Fibroblast of the aortic adventitia (primary cell): Measurements from ENCODE around the gene PPP1R13B. TPM values are rescaled to one million over a fixed set of nuclear protein-coding genes. Genes with fewer than 3 reads are reported as not detected.
"Not testable (repeated sequence)": the region's sequence is repeated elsewhere in the genome, so short reads cannot be mapped to it uniquely, and the experiment has no call there.

ENCODE experiments used
- DNase-seq: peaks from one replicate; pipeline ENCODE4 v3.0.0-alpha.2; 2010; ENCODE audit warnings: low read depth
- H3K4me3 ChIP-seq: 2 replicates; pipeline ENCODE4 v1.5.1; 2011; ENCODE audit warnings: low read depth, mild to moderate bottlenecking, control low read depth, low read length, moderate library complexity
- total RNA-seq: library from RNA; depleted of rRNA; stranded (reverse); fragments of >200 nt; gene quantifications from 2 replicates; pipeline ENCODE4 v1.2.3, GENCODE V29; 2012; ENCODE audit warnings: low replicate concordance
- TF ChIP-seq, protein P1 (sequence below): IDR thresholded peaks from 2 replicates; pipeline ENCODE4 v1.5.1; 2011; ENCODE audit warnings: mild to moderate bottlenecking, low read length, control low read depth, inconsistent platforms; ENCODE audit not compliant: insufficient read depth

The PPP1R13B gene
- total RNA-seq, 1 donor, result 1.2 TPM

DNA sequence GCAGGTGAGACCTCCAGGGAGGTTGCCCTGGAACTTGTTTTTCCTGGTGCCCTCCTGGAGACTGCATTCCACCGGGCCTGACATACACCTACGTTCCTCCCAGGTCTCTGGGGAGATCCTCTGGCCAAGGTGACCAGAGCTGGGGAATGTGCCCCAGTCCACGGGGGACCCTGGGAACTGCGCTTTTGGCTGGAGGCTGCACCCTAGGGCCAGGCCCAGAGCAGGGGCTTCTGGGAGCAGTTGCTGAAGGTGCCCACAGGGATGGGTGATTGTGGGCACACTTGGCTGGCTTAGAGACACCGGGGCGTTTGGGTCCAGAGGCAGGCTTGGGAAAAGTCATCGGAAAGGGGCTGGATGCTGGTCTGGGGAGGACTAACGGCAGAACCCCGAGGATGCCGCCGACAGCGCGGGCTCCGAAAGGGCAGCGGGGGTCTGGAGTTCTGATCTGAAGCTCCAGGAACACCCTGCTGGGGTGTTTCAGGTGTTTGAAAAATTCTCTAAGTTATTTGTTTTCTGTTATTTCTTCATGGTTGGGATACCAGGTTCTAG lies 44.4 kb upstream of the PPP1R13B start:
- TF ChIP-seq, protein P1, sequence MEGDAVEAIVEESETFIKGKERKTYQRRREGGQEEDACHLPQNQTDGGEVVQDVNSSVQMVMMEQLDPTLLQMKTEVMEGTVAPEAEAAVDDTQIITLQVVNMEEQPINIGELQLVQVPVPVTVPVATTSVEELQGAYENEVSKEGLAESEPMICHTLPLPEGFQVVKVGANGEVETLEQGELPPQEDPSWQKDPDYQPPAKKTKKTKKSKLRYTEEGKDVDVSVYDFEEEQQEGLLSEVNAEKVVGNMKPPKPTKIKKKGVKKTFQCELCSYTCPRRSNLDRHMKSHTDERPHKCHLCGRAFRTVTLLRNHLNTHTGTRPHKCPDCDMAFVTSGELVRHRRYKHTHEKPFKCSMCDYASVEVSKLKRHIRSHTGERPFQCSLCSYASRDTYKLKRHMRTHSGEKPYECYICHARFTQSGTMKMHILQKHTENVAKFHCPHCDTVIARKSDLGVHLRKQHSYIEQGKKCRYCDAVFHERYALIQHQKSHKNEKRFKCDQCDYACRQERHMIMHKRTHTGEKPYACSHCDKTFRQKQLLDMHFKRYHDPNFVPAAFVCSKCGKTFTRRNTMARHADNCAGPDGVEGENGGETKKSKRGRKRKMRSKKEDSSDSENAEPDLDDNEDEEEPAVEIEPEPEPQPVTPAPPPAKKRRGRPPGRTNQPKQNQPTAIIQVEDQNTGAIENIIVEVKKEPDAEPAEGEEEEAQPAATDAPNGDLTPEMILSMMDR, result no peak
- DNase-seq, result no peak
- no peak overlapping the region for H3K4me3 ChIP-seq

DNA sequence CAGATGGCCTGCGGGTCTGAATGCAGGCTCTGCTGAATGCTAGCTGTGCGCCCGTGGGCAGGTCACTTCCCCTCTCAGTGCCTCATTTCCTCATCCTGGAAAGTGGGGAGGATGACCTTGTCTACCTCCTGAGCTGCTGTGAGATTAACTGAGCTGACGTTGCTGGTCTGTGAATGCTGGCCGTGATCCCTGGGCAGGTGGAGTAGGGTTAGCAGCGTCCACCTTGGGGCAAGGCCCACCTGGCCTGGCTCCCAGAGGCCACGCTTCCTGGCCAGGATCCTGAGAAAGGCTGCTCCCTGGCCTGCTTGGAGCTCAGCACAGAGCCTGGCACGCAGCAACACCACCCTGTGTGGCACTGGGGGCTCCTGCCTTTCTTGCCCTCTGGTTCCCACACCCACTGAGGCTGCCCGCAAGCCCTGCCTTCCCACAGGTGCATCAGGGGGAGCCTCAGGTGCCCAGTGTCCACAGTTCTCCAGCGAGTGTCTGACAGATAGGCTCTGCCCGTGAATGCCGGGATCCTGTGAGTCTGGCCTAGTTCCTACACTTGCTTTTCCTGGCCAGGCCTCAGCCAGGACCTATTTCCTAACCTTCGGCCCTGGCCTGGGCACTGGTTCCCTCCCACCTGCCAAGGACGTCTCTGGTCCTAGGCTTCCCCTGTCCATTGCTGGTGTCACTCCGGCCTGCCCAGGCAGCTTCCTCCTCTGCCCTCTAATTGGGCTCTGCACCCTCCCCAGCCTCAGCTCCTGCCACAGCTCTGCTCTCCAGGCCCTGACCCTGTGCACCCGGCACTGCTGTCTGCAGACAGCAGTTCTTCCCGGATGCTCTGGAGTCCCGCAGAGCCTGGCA lies 43.7 kb upstream of the PPP1R13B start:
- H3K4me3 ChIP-seq, result no peak overlapping the region
- DNase-seq, result no peak
- TF ChIP-seq, protein P1, result no peak

DNA sequence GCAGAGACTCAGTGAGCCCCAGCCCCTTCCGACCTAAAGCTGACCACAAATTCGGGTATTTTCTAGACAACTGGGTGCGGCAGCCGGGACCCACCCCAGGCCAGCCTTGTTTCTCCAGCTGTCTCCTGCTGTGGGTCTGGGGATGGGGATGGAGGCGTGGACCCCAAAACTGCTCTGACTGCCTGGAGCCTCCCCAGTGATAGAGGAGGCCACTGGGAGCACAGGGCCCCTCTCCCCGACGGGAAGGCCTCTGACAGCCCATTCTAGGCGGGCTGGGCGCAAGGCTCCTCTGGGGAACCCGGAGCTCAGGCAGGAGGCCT lies 42.6 kb upstream of the PPP1R13B start:
- TF ChIP-seq, protein P1, result no peak
- no peak overlapping the region for H3K4me3 ChIP-seq
- no peak for DNase-seq

DNA sequence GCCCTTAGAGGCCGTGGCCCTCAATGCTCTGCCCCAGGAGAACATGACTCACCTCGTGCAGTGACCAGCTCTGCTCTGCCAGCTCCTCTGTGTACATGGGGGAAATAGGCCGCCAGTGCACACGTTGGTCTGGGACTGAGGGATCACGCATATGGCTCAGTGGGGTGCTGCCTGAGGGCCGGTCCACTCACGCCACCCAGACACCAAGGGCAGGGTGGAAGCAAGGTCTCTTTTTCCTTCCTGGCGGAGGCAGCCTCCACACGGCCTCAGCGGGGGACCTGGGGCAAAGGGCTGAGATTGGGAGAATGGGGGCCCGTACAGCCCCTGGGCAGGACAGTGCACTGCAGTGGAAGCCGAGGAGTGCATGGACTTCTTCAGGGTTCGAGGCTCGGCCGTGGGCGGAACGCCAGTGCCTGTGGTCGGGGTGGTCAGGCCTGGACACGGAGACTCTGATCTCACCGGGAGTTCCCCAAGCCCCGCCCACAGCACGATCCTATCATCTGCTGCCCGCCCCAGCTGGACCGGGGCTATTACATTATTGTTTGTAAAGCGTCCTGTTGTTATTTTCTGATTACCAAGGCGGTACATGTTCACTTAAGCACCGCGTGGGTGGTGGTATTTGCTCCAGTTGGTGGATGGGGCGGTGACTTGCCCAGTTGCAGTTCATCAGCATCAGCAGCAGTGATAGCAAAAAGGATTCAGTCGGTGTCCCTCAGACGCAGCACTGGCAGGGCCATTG lies 42.1 kb upstream of the PPP1R13B start:
- no peak overlapping the region for H3K4me3 ChIP-seq
- no peak for DNase-seq
- TF ChIP-seq, protein P1, result no peak

DNA sequence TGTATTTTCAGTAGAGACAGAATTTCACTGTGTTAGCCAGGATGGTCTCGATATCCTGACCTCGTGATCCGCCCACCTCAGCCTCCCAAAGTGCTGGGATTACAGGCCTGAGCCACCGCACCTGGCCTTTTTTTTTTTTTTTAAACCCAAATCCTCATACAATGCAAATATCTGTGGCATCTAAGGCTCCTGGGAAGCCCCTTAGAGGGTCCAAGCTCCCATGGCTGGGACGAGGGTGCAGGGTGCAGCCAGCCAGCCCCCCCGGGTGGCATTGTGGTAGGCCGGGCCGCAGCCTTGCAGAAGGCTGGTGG lies 41.6 kb upstream of the PPP1R13B start:
- H3K4me3 ChIP-seq, DNase-seq: not testable (repeated sequence)

DNA sequence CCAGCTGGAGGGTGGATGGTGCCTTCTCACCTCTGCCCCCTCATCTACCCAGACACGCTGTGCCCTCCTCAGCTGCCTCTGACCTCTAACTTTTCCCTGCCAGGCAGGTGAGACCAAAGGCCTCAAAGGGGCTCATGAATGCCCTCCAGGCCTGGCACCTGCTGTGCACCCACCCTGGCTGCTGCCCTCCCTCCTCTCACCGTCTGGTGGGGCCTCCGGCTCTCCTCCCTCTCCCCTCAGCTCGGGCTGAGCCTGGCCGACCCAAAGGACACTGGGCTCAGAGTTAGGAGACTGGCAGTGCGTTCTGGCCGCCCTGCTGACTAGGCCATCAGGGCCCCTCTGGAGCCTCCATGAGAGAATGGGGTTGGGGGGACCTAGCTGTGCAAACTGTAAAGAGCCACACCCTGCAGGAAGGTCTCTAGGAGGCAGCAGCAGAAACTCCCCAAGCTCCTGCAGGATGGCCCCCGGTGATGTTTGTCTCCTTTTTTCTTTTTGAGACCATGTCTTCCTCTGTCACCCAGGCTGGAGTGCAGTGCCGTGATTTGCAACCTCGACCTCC lies 40.3 kb upstream of the PPP1R13B start:
- TF ChIP-seq, protein P1, result no peak
- DNase-seq, result no peak
- no peak overlapping the region for H3K4me3 ChIP-seq

DNA sequence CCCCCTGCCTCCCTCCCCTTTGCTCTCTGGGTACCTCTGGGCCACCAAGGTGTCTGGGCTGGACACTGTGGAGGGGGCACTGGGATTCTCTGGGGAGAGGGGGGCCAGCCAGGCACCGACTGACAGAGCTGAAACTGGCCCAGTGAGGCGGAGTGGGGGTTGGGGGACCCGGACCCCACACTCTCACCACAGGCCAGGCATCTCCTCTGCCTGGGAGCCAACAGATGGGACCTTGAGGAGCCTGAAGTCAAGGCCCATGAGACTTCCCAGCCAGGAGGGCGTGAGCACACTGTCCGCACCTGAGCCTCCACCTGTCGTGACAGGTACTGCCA lies 39.8 kb upstream of the PPP1R13B start:
- DNase-seq, result no peak
- H3K4me3 ChIP-seq, result no peak overlapping the region
- TF ChIP-seq, protein P1, result no peak
